WTC11 (cell line): ENCODE results near the gene FLCN. TPM values are rescaled to one million over a fixed set of nuclear protein-coding genes. Genes with fewer than 3 reads are reported as not detected.
"Not testable (repeated sequence)": the region's sequence is repeated elsewhere in the genome, so short reads cannot be mapped to it uniquely, and the experiment has no call there.

ENCODE experiments used
- ATAC-seq: fragments of 200-7000 bp; cut with Tn5 transposase; 2 replicates; pipeline ENCODE4 v1.10.0; 2021; ENCODE audit warnings: mild to moderate bottlenecking, moderate library complexity
- CTCF ChIA-PET: fragments of 300-600 bp; sonication (Branson Sonifier 250); formaldehyde crosslinking; loops from one replicate; lab custom pipeline; 2021; ENCODE audit warnings: antibody characterized with exemption; lab: Charles Lee
- POLR2A ChIA-PET: fragments of 350-600 bp; sonication (Branson Sonifier 250); formaldehyde crosslinking; loops from one replicate; lab custom pipeline; 2021; ENCODE audit warnings: antibody characterized with exemption; lab: Charles Lee
- DNase-seq: peaks from one replicate; pipeline ENCODE4 v3.0.0; 2021; ENCODE audit warnings: low spot score
- H3K27ac Mint-ChIP-seq: 2 replicates; pipeline ENCODE4 v1.8.0; 2021; ENCODE audit warnings: mixed read lengths
- H3K27me3 Mint-ChIP-seq: 2 replicates; pipeline ENCODE4 v1.8.0; 2021; ENCODE audit warnings: low read depth, mild to moderate bottlenecking, moderate library complexity, mixed read lengths
- H3K36me3 Mint-ChIP-seq: 2 replicates; pipeline ENCODE4 v1.8.0; 2021; ENCODE audit warnings: mixed read lengths
- H3K4me1 Mint-ChIP-seq: 2 replicates; pipeline ENCODE4 v1.8.0; 2022; ENCODE audit warnings: mixed read lengths
- H3K4me3 Mint-ChIP-seq: 2 replicates; pipeline ENCODE4 v1.8.0; 2021; ENCODE audit warnings: mild to moderate bottlenecking, moderate library complexity, mixed read lengths
- H3K9me3 Mint-ChIP-seq: 2 replicates; pipeline ENCODE4 v1.8.0; 2021; ENCODE audit warnings: mixed read lengths
- ATF6 ChIP-seq: sonication (generic); formaldehyde crosslinking; IDR thresholded peaks from 2 replicates; pipeline ENCODE4 v1.8.1; 2023; ENCODE audit warnings: mild to moderate bottlenecking, missing genetic modification reagents
- CREB1 ChIP-seq: sonication (generic); formaldehyde crosslinking; IDR thresholded peaks from 2 replicates; pipeline ENCODE4 v1.8.0; 2023; ENCODE audit warnings: mild to moderate bottlenecking, missing genetic modification reagents
- IRF2 ChIP-seq: sonication (generic); formaldehyde crosslinking; IDR thresholded peaks from 2 replicates; pipeline ENCODE4 v1.8.0; 2022; ENCODE audit warnings: low read depth, missing genetic modification reagents, borderline replicate concordance
- MXD4 ChIP-seq: fragments of 250-450 bp; sonication (Bioruptor Pico); IDR thresholded peaks from 2 replicates; pipeline ENCODE4 v1.8.0; 2021; ENCODE audit warnings: mild to moderate bottlenecking, moderate library complexity, borderline replicate concordance
- MYBL2 ChIP-seq: sonication (generic); formaldehyde crosslinking; IDR thresholded peaks from 2 replicates; pipeline ENCODE4 v1.8.1; 2023; ENCODE audit warnings: mild to moderate bottlenecking, moderate library complexity, missing genetic modification reagents
- NR1H2 ChIP-seq: sonication (generic); formaldehyde crosslinking; IDR thresholded peaks from 2 replicates; pipeline ENCODE4 v1.9.0; 2021; ENCODE audit warnings: mild to moderate bottlenecking, moderate library complexity, missing genetic modification reagents
- RELA ChIP-seq: sonication (generic); formaldehyde crosslinking; IDR thresholded peaks from 2 replicates; pipeline ENCODE4 v1.8.1; 2022; ENCODE audit warnings: missing genetic modification reagents, mild to moderate bottlenecking, borderline replicate concordance
- RORB ChIP-seq: fragments of 250-450 bp; sonication (Bioruptor Pico); IDR thresholded peaks from 2 replicates; pipeline ENCODE4 v1.9.0; 2021; ENCODE audit warnings: mild to moderate bottlenecking
- SMAD4 ChIP-seq: sonication (generic); formaldehyde crosslinking; IDR thresholded peaks from 2 replicates; pipeline ENCODE4 v1.8.0; 2022; ENCODE audit warnings: mild to moderate bottlenecking, missing genetic modification reagents
- SP1 ChIP-seq: sonication (generic); formaldehyde crosslinking; conservative IDR thresholded peaks from 2 replicates; pipeline ENCODE4 v1.8.1; 2022; ENCODE audit warnings: missing genetic modification reagents
- ZNF232 ChIP-seq: sonication (generic); formaldehyde crosslinking; IDR thresholded peaks from 2 replicates; pipeline ENCODE4 v1.8.0; 2022; ENCODE audit warnings: mild to moderate bottlenecking, missing genetic modification reagents
- ZNF416 ChIP-seq: fragments of 250-450 bp; sonication (Bioruptor Pico); IDR thresholded peaks from 2 replicates; pipeline ENCODE4 v1.9.0; 2021; ENCODE audit warnings: mild to moderate bottlenecking, inconsistent platforms
- total RNA-seq: library from RNA; stranded (reverse); gene quantifications from 3 replicates; pipeline ENCODE4 v1.2.3, GENCODE V29; 2021
- TF ChIP-seq, protein P1 (sequence below): sonication (generic); formaldehyde crosslinking; IDR thresholded peaks from 2 replicates; pipeline ENCODE4 v1.8.0; 2022; ENCODE audit warnings: mild to moderate bottlenecking, missing genetic modification reagents
- TF ChIP-seq, protein P2 (sequence below): sonication (generic); formaldehyde crosslinking; conservative IDR thresholded peaks from 2 replicates; pipeline ENCODE4 v1.8.1; 2022; ENCODE audit warnings: mild to moderate bottlenecking, missing genetic modification reagents
- TF ChIP-seq, protein P3 (sequence below): fragments of 250-450 bp; sonication (Bioruptor Pico); IDR thresholded peaks from 2 replicates; pipeline ENCODE4 v1.9.0; 2021; ENCODE audit warnings: mild to moderate bottlenecking
- TF ChIP-seq, protein P4 (sequence below): sonication (generic); formaldehyde crosslinking; IDR thresholded peaks from 2 replicates; pipeline ENCODE4 v1.8.1; 2022; ENCODE audit warnings: mild to moderate bottlenecking, moderate library complexity, missing genetic modification reagents
- TF ChIP-seq, protein P5 (sequence below): fragments of 250-450 bp; sonication (Bioruptor Pico); IDR thresholded peaks from 2 replicates; pipeline ENCODE4 v2.1.2; 2022; ENCODE audit warnings: mild to moderate bottlenecking, moderate library complexity

Gene FLCN
- total RNA-seq, 1 experiment from 2014 or later: 40.8 TPM

GRCh38 chr17:17186551-17187505 is 50.1 kb downstream of the FLCN start:
- CTCF ChIA-PET: interaction anchor here (1.3 kb wide), 1 partner anchor 45 kb away, joined by 6 read pairs; no protein-coding TSS in a partner anchor
- POLR2A ChIA-PET: no interaction called here
- Mint-ChIP-seq H3K27ac (peak overlapping the region; percentile 43; the same call in 1 of the 2 replicates), H3K9me3 (no peaks in the 10 kb centered on the region), H3K27me3 (no peaks in the 10 kb centered on the region), H3K36me3 (peaks cover 9% of the 10 kb centered on the region), H3K4me1 (peaks cover 18% of the 10 kb centered on the region), H3K4me3 (no peak overlapping the region)
- no peak for ATAC-seq
- no peak for DNase-seq
- TF ChIP-seq, protein P1, sequence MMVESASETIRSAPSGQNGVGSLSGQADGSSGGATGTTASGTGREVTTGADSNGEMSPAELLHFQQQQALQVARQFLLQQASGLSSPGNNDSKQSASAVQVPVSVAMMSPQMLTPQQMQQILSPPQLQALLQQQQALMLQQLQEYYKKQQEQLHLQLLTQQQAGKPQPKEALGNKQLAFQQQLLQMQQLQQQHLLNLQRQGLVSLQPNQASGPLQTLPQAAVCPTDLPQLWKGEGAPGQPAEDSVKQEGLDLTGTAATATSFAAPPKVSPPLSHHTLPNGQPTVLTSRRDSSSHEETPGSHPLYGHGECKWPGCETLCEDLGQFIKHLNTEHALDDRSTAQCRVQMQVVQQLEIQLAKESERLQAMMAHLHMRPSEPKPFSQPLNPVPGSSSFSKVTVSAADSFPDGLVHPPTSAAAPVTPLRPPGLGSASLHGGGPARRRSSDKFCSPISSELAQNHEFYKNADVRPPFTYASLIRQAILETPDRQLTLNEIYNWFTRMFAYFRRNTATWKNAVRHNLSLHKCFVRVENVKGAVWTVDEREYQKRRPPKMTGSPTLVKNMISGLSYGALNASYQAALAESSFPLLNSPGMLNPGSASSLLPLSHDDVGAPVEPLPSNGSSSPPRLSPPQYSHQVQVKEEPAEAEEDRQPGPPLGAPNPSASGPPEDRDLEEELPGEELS (CRISPR knock-in tag): no peak
- TF ChIP-seq ZNF232 (CRISPR knock-in tag) (no peak), MXD4 (CRISPR knock-in tag) (no peak), NR1H2 (no peak), RORB (CRISPR knock-in tag) (no peak)

GRCh38 chr17:17186051-17186450 is 50.9 kb downstream of the FLCN start:
- peaks cover 14% of the 10 kb centered on the region for H3K36me3 Mint-ChIP-seq
- no peak overlapping the region; the same call in 1 of the 2 replicates for H3K27ac Mint-ChIP-seq
- CTCF ChIA-PET: interaction anchor here (1.3 kb wide), 1 partner anchor 44 kb away, joined by 6 read pairs; no protein-coding TSS in a partner anchor
- H3K4me1 Mint-ChIP-seq: peaks cover 15% of the 10 kb centered on the region
- TF ChIP-seq ZNF416 (CRISPR knock-in tag): no peak
- no peak for TF ChIP-seq SMAD4
- TF ChIP-seq MXD4 (CRISPR knock-in tag): no peak
- TF ChIP-seq, protein P2, sequence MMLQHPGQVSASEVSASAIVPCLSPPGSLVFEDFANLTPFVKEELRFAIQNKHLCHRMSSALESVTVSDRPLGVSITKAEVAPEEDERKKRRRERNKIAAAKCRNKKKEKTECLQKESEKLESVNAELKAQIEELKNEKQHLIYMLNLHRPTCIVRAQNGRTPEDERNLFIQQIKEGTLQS: no peak
- TF ChIP-seq IRF2 (CRISPR knock-in tag): no peak
- TF ChIP-seq, protein P3, sequence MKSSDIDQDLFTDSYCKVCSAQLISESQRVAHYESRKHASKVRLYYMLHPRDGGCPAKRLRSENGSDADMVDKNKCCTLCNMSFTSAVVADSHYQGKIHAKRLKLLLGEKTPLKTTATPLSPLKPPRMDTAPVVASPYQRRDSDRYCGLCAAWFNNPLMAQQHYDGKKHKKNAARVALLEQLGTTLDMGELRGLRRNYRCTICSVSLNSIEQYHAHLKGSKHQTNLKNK: no peak
- no peak for TF ChIP-seq RELA (CRISPR knock-in tag)
- TF ChIP-seq, protein P4, sequence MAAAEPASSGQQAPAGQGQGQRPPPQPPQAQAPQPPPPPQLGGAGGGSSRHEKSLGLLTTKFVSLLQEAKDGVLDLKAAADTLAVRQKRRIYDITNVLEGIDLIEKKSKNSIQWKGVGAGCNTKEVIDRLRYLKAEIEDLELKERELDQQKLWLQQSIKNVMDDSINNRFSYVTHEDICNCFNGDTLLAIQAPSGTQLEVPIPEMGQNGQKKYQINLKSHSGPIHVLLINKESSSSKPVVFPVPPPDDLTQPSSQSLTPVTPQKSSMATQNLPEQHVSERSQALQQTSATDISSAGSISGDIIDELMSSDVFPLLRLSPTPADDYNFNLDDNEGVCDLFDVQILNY (CRISPR knock-in tag): no peak
- TF ChIP-seq SP1 (CRISPR knock-in tag): no peak
- no peak for TF ChIP-seq MYBL2
- TF ChIP-seq, protein P5, sequence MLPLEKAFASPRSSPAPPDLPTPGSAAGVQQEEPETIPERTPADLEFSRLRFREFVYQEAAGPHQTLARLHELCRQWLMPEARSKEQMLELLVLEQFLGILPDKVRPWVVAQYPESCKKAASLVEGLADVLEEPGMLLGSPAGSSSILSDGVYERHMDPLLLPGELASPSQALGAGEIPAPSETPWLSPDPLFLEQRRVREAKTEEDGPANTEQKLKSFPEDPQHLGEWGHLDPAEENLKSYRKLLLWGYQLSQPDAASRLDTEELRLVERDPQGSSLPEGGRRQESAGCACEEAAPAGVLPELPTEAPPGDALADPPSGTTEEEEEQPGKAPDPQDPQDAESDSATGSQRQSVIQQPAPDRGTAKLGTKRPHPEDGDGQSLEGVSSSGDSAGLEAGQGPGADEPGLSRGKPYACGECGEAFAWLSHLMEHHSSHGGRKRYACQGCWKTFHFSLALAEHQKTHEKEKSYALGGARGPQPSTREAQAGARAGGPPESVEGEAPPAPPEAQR: no peak
- TF ChIP-seq RORB (CRISPR knock-in tag): no peak
- no peak for TF ChIP-seq ATF6 (CRISPR knock-in tag)
- no peak for TF ChIP-seq CREB1 (CRISPR knock-in tag)
- TF ChIP-seq, all 79 proteins: peak for 0
- no peak for ATAC-seq
- DNase-seq: no peak
- POLR2A ChIA-PET: no interaction called here
- H3K9me3 Mint-ChIP-seq: no peaks in the 10 kb centered on the region
- H3K4me3 Mint-ChIP-seq: no peak overlapping the region
- H3K27me3 Mint-ChIP-seq: no peaks in the 10 kb centered on the region

DNA sequence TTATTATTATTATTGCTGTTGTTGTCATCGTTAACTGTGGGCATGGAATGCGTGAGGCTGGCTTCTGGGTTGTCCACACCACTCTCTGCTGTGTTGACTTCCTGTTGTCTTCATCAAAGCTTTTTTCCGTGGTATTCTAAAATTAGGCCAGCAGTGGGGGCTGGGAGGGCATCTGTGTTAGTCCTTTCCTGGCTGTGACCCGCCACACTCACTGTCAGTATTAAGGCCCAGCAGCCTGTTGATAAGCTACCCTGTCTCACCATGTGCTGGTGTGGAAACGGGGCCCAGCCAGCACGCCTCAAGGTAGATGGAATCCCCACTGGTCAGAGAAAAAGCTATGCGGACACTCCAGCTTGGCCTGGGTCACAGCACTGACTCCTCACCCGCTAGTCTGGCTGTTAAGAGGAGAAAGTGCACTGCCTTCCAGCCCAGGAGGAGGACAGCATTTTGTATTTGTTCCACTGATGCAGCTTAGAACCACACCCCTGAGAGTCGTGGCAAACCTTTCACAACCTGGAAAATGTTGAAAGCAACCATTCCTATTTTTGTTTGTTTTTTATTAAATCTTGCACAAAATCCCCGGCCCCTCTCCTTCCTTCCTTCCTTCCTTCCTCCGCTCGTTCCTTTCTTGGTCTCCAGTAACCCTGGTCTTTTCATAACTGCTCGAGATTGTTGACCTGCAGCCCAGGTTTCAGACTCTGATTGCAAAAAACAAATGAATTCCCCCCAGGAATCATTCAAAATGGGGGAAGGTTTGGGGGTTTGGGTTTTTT is 51.8 kb downstream of the FLCN start:
- CTCF ChIA-PET, DNase-seq, ATAC-seq, H3K4me3 Mint-ChIP-seq, H3K9me3 Mint-ChIP-seq, POLR2A ChIA-PET, H3K27me3 Mint-ChIP-seq: not testable (repeated sequence)
- H3K36me3 Mint-ChIP-seq: peaks cover 21% of the 10 kb centered on the region
- peak overlapping the region; percentile 37 for H3K27ac Mint-ChIP-seq
- H3K4me1 Mint-ChIP-seq: peaks cover 14% of the 10 kb centered on the region
